Stomach (tissue), 4 donors: ENCODE data around the gene LAGE3.

Experiments
- POLR2A ChIP-seq, 4 donors: fragments of 450-650 bp; IDR thresholded peaks; one replicate each; pipeline ENCODE4 v1.6.1; 2016; ENCODE audit warnings: antibody characterized with exemption in 4 of 4, control low read depth in 2 of 4, mild to moderate bottlenecking in 1 of 4, moderate library complexity in 1 of 4
- POLR2AphosphoS5 ChIP-seq, 3 donors: sonication (generic); formaldehyde crosslinking; IDR thresholded peaks; one replicate each; pipeline ENCODE4 v1.6.1; 2016; ENCODE audit warnings: antibody characterized with exemption in 3 of 3

- TF ChIP-seq POLR2AphosphoS5 (IDR thresholded peaks at IDR 0.05) (no peak), POLR2A (IDR thresholded peaks at IDR 0.05) (no peak)
Observed at GRCh38 chrX:154509455-154509854, 30.4 kb upstream of the LAGE3 start.
